ENCODE measurements around the gene BRWD1.

Gene BRWD1

DNA sequence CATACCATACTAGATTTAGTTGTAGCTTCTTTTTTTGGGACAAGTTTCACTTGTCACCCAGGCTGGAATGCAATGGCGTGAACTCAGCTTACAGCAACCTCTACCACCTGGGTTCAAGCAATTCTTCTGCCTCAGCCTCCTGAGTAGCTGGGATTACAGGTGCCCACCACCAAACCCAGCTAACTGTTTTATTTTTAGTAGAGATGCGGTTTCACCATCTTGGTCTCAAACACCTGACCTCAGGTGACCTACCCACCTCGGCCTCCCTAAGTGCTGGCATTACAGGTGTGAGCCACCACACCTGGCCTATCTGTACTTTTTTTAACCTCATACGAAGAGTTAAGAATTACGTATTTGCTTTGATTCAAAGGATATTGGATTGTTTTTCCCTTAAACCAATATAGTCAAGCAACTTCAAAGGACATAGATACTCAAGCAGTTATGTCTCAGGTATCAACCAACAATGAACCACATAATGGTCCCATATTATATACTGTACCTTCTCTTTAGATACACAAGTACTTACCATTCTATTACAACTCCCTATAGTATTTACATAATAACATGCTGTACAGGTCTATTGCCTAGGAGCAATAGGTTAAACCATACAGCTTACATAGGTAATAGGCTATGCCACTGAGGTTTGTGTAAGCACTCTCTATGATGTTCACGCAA, 28.0 kb upstream of the BRWD1 start:
- no peaks in the 10 kb centered on the region for H3K9me3 ChIP-seq (ENCODE audit: control insufficient read depth, insufficient read depth, low read length)
- H3K9ac ChIP-seq (ENCODE audit: low read depth, low read length), result no peak overlapping the region
- peaks cover 22% of the 10 kb centered on the region for H3K36me3 ChIP-seq (ENCODE audit: insufficient read depth, low read length)
- peaks cover 4% of the 10 kb centered on the region; the same call in 1 of the 2 replicates for H3K4me1 ChIP-seq (ENCODE audit: insufficient read depth, low read length)

DNA sequence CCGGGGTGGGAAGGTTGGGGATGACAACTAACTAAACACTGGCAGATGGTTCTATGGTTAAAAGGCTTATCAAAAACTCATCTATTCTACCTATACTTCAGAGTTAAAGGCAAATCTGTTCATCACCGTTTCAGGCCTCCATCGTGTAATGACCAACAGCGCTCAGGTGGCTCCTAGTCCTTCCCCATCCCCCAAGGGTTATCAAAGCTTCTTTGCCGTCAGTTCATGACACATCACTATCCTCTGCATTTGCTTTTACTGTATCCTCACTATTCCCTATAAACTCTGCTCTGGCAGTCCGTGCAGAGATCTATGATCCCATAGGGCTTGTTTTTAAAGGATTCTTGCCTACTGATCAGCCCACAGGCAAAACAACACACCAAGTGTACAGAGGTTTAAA, 27.3 kb upstream of the BRWD1 start:
- H3K9ac ChIP-seq (ENCODE audit: low read depth, low read length), result no peak overlapping the region
- H3K4me1 ChIP-seq (ENCODE audit: insufficient read depth, low read length), result peaks cover 4% of the 10 kb centered on the region; the same call in 1 of the 2 replicates
- no peaks in the 10 kb centered on the region for H3K9me3 ChIP-seq (ENCODE audit: control insufficient read depth, insufficient read depth, low read length)
- H3K36me3 ChIP-seq (ENCODE audit: insufficient read depth, low read length), result peaks cover 22% of the 10 kb centered on the region

DNA sequence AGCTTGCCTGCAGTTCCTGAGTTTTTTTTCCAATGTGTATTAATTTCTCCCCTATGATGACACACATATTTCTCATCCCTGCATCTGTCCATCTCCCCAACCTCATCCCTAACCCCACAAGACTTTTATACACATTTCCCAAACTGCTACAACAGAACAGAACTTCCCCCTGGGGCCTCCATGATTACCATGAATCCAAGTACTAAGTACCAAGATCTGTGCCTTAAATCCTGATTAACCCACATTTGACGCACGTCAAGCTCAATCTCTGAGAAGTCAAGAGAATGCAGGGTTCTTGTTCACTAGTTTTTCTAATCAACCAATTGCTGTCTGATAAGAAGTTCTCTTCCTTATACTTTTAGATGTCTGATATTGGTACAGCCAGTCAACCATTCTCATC, 25.8 kb upstream of the BRWD1 start:
- H3K9me3 ChIP-seq (ENCODE audit: control insufficient read depth, insufficient read depth, low read length), result no peaks in the 10 kb centered on the region
- H3K9ac ChIP-seq (ENCODE audit: low read depth, low read length), result no peak overlapping the region
- H3K36me3 ChIP-seq (ENCODE audit: insufficient read depth, low read length), result peaks cover 15% of the 10 kb centered on the region
- H3K4me1 ChIP-seq (ENCODE audit: insufficient read depth, low read length), result peaks cover 4% of the 10 kb centered on the region; the same call in 1 of the 2 replicates

DNA sequence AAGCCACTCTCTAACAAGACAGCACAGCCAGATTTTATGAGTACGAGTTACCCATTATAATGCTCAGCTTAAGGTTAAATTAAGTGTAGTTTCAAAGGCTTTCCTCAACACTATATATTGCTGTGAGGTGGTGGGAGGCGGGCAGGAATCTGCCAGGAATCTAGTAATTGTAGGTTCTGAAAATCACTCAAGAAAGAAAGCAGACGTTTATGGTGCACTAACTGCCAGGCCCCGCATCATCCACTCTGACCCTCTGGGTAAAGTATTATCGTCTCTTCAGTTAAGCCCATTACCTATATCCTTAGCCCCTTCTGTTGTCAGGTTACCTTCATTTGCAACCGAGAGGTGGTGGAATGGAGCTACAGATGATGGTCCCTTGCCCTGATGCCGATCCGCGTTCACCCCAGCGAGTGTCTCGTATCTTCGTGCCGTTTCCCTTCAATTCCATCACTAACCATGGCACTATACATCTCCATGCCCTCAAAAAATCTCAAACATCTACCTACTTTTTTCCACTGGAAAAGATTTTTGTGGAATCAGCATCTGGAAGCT, 23.1 kb upstream of the BRWD1 start:
- Histone ChIP-seq H3K9ac (ENCODE audit: low read depth, low read length) (no peak overlapping the region), H3K4me1 (ENCODE audit: insufficient read depth, low read length) (peaks cover 7% of the 10 kb centered on the region; the same call in 1 of the 2 replicates), H3K9me3 (ENCODE audit: control insufficient read depth, insufficient read depth, low read length) (no peaks in the 10 kb centered on the region), H3K36me3 (ENCODE audit: insufficient read depth, low read length) (peaks cover under 1% of the 10 kb centered on the region; the same call in 1 of the 2 replicates)

DNA sequence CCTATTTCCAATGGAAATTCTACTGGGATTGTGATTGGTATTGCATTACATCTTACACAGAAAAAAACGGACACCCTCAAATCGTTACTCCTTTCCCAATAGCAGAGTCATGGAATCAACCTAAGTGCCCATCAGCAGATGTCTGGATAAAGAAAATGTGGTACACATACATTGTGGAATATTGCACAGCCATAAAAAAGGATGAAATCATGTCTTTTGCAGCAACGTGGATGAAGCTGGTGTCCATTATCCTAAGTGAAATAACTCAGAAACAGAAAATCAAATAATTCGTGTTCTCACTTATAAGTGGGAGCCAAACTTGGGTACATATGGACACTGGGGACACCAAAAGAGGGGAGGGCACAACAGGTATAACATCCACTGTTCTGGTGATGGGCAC, 21.2 kb upstream of the BRWD1 start:
- peaks cover 7% of the 10 kb centered on the region; the same call in 1 of the 2 replicates for H3K4me1 ChIP-seq (ENCODE audit: insufficient read depth, low read length)
- H3K36me3 ChIP-seq (ENCODE audit: insufficient read depth, low read length), result no peaks in the 10 kb centered on the region

DNA sequence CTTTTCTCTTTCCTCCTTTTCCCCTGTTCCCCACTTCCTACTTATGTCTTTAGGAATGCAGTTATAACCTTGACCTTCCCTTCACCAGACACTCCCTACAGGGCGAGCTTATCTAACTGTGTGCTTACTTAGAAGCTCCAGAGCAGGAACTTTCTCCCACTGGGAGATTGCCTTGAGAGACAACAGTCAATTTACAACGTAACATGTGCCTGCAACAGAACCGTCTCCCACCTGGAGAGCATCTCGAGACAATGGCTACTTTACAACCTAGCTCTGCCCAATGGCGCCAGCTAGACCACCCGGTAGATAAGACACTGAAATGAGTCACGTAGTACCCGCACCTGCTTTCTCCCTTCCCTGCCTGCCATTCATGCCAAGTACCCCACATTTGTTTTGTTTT, 18.7 kb upstream of the BRWD1 start:
- H3K4me1 ChIP-seq (ENCODE audit: insufficient read depth, low read length), result peaks cover 7% of the 10 kb centered on the region; the same call in 1 of the 2 replicates
- no peak overlapping the region for H3K9ac ChIP-seq (ENCODE audit: low read depth, low read length)
- no peaks in the 10 kb centered on the region for H3K9me3 ChIP-seq (ENCODE audit: control insufficient read depth, insufficient read depth, low read length)
- no peaks in the 10 kb centered on the region for H3K36me3 ChIP-seq (ENCODE audit: insufficient read depth, low read length)

More for the DNA sequence above, 21.2 kb upstream of the BRWD1 start:
- Histone ChIP-seq H3K9ac (ENCODE audit: low read depth, low read length) (no peak overlapping the region), H3K9me3 (ENCODE audit: control insufficient read depth, insufficient read depth, low read length) (no peaks in the 10 kb centered on the region)

DNA sequence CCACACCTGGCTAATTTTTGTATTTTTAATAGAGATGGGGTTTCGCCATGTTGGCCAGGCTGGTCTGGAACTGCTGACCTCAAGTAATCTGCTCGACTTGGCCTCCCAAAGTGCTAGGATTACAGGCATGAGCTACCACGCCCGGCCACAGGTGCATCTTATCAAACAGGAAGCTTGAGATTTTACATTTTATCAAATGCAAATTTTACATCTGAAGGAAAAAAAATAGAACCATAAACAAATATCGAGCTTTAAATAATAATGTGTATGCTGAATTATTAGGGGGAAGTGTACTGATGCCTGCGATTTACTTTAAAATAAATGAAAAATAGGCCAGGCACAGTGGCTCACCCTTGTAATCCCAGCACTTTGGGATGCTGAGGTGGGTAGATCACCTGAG, 16.6 kb upstream of the BRWD1 start:
- H3K9ac ChIP-seq (ENCODE audit: low read depth, low read length), result no peak overlapping the region
- H3K4me1 ChIP-seq (ENCODE audit: insufficient read depth, low read length), result peaks cover 7% of the 10 kb centered on the region; the same call in 1 of the 2 replicates
- no peaks in the 10 kb centered on the region for H3K9me3 ChIP-seq (ENCODE audit: control insufficient read depth, insufficient read depth, low read length)
- no peaks in the 10 kb centered on the region for H3K36me3 ChIP-seq (ENCODE audit: insufficient read depth, low read length)

DNA sequence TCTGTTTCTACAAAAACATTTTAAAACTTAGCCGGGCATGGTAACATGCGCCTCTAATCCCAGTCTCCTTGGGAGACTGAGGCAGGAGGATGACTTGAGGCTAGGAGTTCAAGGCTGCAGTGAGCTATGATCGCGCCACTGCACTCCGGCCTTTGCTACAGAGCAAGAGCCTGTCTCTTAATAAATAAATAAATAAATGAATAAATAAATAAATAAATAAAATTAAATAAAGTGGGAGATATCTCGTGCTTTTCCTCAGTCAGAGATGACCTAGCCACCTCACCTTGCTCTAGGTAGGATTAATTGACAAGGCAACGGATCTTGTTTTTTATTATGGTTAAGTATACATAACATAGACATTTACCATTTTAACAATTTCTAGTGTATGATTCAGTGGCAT, 14.3 kb upstream of the BRWD1 start:
- Histone ChIP-seq H3K9me3 (ENCODE audit: control insufficient read depth, insufficient read depth, low read length) (no peaks in the 10 kb centered on the region), H3K36me3 (ENCODE audit: insufficient read depth, low read length) (no peaks in the 10 kb centered on the region), H3K9ac (ENCODE audit: low read depth, low read length) (no peak overlapping the region), H3K4me1 (ENCODE audit: insufficient read depth, low read length) (peaks cover 7% of the 10 kb centered on the region; the same call in 1 of the 2 replicates)

DNA sequence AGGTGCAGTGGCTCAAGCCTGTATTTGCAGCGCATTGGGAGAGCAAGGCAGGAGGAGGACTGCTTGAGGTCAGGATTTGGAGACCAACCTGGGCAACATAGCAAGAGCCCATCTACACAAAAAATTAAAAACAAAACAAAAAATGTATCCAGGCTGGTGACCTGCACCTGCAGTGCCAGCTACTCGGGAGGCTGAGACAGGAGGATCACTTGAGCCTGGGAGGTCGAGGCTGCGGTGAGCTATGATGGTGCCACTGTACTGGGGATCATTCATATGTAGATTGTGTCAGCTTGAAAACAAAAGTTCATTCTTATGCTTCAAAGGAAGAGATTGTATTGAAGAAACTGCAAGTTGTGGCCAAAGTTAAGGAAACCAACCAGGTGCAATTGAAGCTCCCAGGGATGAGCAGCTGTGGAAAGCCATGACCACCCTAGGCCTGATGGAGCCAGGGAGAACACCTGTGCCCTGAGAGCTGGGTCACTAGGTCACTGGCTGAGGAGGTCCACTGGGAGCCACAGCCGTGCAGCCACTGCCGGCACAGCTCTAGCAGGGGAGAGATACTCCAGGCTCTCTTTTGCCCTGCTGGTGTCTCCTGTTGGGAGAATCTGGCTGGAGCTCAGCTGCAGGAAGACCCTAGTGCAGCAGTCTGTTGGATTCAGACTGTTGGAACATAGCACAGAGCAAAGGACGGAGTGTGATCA, 13.3 kb upstream of the BRWD1 start:
- Histone ChIP-seq H3K9ac (ENCODE audit: low read depth, low read length) (no peak overlapping the region), H3K4me1 (ENCODE audit: insufficient read depth, low read length) (peaks cover under 1% of the 10 kb centered on the region; the same call in 1 of the 2 replicates), H3K36me3 (ENCODE audit: insufficient read depth, low read length) (no peaks in the 10 kb centered on the region; the same call in 1 of the 2 replicates), H3K9me3 (ENCODE audit: control insufficient read depth, insufficient read depth, low read length) (no peaks in the 10 kb centered on the region)

DNA sequence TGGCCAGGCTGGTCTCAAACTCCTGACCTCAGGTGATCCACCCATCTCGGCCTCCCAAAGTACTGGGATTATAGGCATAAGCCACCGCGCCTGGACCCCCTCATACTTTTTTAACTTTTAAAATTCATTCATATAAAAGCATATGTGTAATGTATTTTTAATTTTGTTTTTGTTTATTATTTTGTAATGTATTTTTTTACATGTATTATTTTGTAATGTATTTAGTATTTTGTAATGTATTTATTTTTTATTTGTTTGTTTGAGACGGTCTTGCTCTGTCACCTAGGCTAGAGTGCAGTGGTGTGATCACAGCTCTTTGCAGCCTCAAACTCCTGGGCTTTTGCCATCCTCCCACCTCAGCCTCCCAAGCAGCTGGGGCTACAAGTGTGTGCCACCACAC, 12.0 kb upstream of the BRWD1 start:
- Histone ChIP-seq H3K36me3 (ENCODE audit: insufficient read depth, low read length) (no peaks in the 10 kb centered on the region; the same call in 1 of the 2 replicates), H3K4me1 (ENCODE audit: insufficient read depth, low read length) (no peaks in the 10 kb centered on the region), H3K9ac (ENCODE audit: low read depth, low read length) (no peak overlapping the region), H3K9me3 (ENCODE audit: control insufficient read depth, insufficient read depth, low read length) (no peaks in the 10 kb centered on the region)

DNA sequence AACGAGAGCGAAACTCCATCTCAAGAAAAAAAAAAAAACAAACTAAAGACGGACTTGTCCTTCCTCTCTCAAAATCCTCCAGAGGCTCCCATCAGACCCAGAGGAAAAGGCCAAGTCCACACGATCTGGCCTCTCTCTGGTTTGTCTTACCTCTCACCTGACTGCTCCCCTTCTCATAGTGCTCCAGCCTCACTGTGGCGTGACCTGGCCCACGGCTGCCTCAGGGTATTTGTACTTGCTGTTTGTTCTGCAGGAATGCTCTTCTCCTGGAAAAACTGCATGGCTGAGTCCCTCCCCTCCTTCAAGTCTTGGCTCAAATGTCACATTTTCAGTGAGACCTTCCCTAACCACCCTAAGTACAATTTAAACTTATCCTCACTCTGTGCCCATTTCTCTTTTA, 8.0 kb upstream of the BRWD1 start:
- Histone ChIP-seq H3K36me3 (ENCODE audit: insufficient read depth, low read length) (no peaks in the 10 kb centered on the region; the same call in 1 of the 2 replicates), H3K9me3 (ENCODE audit: control insufficient read depth, insufficient read depth, low read length) (no peaks in the 10 kb centered on the region), H3K9ac (ENCODE audit: low read depth, low read length) (no peak overlapping the region), H3K4me1 (ENCODE audit: insufficient read depth, low read length) (no peaks in the 10 kb centered on the region)

DNA sequence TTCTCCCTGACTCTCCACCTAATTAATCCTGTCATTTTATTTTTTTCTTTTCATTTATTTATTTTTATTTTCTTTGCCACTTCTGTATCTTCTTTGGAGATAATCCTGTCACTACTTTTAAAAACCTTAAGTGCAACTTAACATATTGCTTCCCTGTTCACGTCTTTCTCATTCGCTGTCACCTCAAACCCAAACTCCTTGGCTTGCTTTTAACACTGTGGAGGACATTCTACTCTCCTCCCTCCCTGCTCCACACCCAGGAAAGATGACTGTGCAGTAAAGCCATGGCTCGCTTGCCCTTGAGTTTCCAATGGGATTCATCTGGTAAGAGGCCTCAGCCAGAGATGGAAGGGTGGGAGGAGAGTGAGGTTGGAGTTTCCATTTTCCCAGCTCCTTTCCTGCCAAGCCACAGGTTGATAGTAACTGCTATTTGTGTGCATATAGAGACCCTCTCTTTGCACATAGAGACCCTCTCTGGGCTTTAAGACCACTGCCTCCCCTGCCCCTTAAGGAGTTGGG, 6.4 kb upstream of the BRWD1 start:
- Histone ChIP-seq H3K9me3 (ENCODE audit: control insufficient read depth, insufficient read depth, low read length) (no peaks in the 10 kb centered on the region), H3K36me3 (ENCODE audit: insufficient read depth, low read length) (no peaks in the 10 kb centered on the region; the same call in 1 of the 2 replicates), H3K4me1 (ENCODE audit: insufficient read depth, low read length) (no peaks in the 10 kb centered on the region), H3K9ac (ENCODE audit: low read depth, low read length) (no peak overlapping the region)

DNA sequence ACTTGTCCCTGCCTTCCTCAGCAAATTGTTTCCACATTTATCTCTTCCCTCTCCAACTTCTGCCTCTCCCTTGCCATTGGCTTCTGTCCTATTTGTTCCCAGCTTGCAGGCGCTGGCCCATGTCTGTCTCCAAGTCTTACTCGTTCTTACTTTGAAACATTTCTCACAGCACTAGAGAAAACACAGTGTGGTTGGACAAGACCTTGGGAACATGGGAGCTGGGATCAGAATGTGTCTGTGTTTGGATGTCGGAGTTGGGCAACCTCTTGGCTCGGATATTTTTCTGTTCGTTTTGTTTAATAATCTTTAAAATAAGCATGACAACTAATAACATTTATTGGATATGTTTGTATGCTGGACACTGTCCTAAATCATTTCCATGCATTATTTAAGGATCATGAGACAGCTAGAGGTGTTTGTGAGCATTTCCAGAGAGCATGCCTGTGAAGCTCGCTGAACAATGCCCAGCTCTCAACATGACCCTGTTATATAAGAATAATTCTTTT, 5.9 kb upstream of the BRWD1 start:
- H3K4me1 ChIP-seq (ENCODE audit: insufficient read depth, low read length), result no peaks in the 10 kb centered on the region
- no peaks in the 10 kb centered on the region for H3K9me3 ChIP-seq (ENCODE audit: control insufficient read depth, insufficient read depth, low read length)
- H3K9ac ChIP-seq (ENCODE audit: low read depth, low read length), result no peak overlapping the region
- H3K36me3 ChIP-seq (ENCODE audit: insufficient read depth, low read length), result no peaks in the 10 kb centered on the region; the same call in 1 of the 2 replicates
